Endothelial cell of hepatic sinusoid (primary cell): ENCODE data around the gene C5orf58.

Experiments
- in situ Hi-C: cut with HindIII; loops from 2 replicates; pipeline ENCODE4 v1.10.0; 2017; ENCODE audit warnings: low sequenced_read_pairs

Gene C5orf58

DNA sequence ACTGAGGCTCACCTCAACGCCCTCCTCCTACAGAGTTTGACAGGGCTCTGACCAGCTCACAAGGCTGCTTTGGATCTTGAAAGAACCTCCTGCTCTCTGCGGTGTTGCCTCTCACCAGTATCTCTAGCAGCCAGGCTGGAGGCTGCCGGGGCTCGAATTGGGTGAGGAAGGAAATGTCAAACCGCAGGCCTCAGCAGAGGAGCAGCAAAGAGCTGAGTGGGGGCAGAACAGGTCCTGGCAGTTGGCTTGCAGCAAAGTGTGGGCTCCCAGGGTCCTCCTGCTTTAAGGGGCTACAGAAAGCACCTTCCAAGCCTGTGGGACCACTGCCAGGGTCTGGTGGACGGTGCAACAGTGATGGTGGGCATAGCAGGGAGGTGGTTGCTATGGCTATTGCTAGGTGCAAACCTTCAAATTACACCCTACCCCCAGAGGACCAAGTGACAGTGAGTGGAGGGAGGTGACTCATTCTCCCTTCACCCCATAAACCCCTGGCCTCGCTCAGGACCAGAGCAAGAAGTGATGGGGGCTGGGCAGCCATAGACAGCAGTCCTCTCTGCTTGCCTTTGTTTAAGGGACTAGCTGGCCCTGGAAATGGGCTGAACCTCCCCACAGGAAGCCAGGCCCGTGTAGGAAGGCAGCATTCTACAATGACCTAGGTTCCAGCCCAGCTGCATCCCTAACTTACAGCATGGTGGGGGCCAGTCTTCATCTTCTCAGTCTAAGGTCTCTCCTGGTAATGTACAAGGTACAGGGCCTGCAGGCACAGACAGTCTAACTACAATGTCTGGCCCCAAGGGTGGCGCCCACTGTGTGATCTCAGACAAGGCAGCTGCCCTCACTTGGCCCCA is 46.0 kb downstream of the C5orf58 start:
- in situ Hi-C loops, result no loop called here

DNA sequence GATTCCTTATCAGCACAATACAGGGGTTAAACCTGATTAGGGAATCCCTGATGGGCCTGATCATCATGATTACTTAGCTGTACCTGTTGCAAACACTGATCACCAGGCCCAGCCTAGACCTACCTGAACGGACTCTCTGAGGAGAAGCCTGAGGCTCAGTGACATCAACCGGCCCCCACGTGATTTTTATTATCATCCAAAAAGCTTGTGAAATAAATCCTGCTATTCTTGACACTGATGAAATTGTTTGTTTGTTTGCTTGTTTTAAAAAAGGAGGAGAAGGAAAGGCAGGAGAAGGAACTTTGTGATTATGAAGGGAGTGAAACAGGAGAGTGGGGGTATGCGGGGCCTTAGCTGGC is 46.7 kb downstream of the C5orf58 start:
- in situ Hi-C loops, result no loop called here

GRCh38 chr5:170280011-170280493 is 47.3 kb downstream of the C5orf58 start:
- in situ Hi-C loops, result no loop called here

GRCh38 chr5:170283296-170283695 is 50.5 kb downstream of the C5orf58 start:
- in situ Hi-C loops, result no loop called here

GRCh38 chr5:170284231-170284630 is 51.4 kb downstream of the C5orf58 start:
- in situ Hi-C loops, result no loop called here

GRCh38 chr5:170285181-170285580 is 52.4 kb downstream of the C5orf58 start:
- in situ Hi-C loops, result no loop called here

- in situ Hi-C loops, result no loop called here
Measured at GRCh38 chr5:170286386-170286925, 53.7 kb downstream of the C5orf58 start.

GRCh38 chr5:170287532-170287931 is 54.7 kb downstream of the C5orf58 start:
- in situ Hi-C loops, result no loop called here

- in situ Hi-C loops, result no loop called here
Measured at GRCh38 chr5:170288151-170288550, 55.4 kb downstream of the C5orf58 start.

GRCh38 chr5:170288551-170288950 is 55.8 kb downstream of the C5orf58 start:
- in situ Hi-C loops, result no loop called here

- in situ Hi-C loops, result no loop called here
Measured at GRCh38 chr5:170289121-170289520, 56.3 kb downstream of the C5orf58 start.

GRCh38 chr5:170289764-170290163 is 57.0 kb downstream of the C5orf58 start:
- in situ Hi-C loops, result no loop called here

DNA sequence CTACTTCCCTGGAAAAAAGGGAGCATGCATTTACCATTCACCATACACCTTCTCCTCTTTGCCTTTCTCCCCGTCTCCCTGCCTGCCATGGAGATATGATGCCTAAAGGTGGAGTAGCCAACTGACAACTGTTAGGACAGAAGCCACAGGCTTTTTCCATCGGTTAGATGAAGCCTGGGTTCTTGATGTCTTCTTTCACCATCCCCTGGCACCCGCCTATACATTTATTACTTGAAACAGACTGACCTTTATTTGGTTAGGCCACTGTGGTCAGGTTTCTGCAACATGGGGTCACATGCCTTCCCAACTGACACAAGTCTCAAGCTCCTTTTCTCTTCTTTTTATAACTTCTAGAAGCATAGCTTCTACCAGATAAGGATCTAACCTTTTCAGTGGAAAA is 57.7 kb downstream of the C5orf58 start:
- in situ Hi-C loops, result no loop called here

DNA sequence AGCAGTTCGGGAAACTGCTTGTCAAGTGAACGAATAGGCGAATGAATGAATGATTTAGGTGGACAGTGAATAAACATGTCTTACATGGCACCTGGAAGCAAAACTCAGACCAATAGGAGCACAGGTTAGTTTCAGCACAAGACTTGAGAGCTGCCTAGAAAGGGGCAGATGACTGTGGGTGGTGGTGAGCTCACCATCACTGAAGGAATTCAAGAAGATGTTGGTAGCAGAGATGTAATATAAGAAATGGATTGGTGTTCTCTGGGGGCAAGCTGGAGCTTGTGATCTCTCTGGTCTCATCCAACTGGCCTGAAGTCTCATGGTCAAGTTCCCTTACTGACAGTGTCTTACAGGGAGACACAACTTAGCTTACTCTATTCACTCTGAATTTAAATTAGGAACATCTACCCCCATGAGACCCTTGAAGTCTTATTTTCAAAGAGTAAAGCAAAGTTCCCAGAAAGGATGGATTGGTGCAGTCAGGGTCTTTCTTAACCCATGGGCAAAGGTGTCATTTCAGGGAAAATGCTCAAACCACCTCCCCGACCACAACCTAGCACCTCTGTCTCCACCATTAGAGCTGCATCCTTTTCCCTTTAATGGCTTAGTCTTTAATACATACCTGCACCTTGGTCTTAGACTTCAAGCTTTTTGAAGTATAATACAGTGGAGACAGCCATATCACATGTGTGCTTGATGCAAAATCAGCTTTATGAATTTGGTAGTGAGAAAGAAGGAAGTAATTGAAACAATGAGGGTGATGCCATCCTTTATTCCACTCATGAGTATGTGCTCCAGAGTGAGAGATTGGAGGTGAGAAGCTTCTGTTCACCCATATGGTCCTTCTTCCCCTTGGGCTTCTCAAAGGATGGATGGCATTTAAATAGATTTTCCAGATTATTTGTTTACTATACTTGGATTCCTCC is 59.7 kb downstream of the C5orf58 start:
- in situ Hi-C loops, result no loop called here

DNA sequence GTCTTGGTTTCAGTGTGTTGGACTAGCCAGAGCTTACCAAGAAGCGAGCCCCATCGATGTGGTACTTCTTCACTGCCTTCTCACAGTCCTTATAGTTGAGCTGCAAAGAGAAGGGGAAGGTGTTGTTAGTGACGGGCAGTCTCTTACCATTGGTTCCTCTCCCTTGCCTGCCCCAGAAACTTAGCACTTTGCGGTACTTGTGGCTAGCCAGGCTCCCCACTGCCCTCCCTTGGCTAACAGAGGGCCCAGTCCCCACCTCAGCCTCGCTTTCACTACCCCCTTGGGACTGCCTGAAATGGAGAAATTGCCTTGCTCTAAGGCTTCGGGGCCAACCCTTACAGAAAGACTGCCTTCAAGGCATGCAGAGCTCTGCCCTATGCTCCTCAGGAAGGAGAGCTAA is 60.5 kb downstream of the C5orf58 start:
- in situ Hi-C loops, result no loop called here

DNA sequence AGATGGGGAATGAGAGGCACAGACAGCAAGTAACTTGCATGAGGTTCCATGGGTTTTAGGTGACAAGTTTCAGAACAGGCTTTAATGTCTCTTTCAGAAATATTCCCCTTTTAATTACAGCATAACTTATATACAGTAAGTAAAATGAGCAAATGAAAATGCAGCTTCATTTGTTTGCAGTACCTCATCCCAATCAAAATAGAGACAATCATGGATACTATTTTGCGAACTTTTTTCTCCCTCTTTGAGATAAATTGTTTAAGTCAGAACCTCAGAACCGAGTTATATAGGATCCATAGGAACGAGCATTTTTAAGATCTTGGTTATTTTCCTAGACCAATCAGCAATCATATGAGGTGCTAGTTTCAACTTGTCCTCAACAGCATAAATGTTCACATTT is 61.3 kb downstream of the C5orf58 start:
- in situ Hi-C loops, result no loop called here

DNA sequence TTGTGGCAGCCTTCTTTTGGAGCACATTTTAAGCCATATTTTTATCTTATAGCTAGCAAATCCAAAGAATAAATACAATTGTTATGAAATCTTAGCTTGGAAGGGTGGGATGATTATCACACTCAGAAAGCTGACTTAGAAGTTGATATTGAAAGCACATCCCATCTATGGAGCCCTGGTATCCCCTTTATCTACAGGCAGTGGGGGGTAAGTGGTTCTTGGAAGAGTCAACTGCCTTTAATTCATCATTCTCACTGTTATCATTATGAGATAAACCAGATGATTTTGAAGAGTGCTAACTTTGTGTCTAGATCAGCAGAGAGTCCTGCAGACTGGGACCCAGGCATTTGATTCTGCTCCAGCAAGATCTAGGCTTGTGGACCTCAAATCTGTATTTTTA is 61.8 kb downstream of the C5orf58 start:
- in situ Hi-C loops, result no loop called here
